HG03565 (cell line): ENCODE data around the gene SSTR4.

Source experiments
- ATAC-seq: cut with Tn5 transposase; IDR thresholded peaks from one replicate; pipeline ENCODE4 v1.9.1; 2021; ENCODE audit warnings: mild to moderate bottlenecking, moderate library complexity; ENCODE audit not compliant: unreplicated experiment

The SSTR4 gene

GRCh38 chr20:23085436-23086055 is 50.4 kb downstream of the SSTR4 start:
- ATAC-seq, result no peak

DNA sequence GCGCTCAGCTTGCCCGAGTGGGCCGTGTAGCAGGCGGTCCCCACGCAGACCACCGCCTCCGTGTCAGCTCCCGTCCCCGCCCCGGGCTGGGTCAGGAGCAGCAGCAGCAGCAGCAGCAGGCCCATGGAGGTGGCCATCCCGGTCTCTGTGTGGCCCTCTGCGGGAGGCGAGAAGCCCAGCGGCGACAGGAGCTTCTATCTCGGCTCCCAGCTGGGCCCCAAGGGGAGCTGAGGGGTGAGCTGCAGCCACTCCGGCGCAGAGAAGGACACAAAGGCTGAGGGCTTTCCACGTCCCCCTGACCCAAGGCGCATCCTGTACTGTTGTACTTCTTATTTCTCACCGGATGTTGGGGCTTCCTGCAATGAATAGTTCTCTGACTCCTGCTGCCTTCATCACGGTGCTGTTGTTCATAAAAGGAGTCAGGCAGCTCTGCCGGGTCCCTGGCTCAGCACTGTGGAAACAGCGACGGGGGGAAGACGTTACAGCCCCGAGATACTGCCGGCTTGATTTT is 51.0 kb downstream of the SSTR4 start, which contains the start of gene CD93:
CD93 (minus strand) TSS at position 269 of the 511 bp plus-strand sequence; CDS start at position 137, 132 bp downstream.
- no peak for ATAC-seq

DNA sequence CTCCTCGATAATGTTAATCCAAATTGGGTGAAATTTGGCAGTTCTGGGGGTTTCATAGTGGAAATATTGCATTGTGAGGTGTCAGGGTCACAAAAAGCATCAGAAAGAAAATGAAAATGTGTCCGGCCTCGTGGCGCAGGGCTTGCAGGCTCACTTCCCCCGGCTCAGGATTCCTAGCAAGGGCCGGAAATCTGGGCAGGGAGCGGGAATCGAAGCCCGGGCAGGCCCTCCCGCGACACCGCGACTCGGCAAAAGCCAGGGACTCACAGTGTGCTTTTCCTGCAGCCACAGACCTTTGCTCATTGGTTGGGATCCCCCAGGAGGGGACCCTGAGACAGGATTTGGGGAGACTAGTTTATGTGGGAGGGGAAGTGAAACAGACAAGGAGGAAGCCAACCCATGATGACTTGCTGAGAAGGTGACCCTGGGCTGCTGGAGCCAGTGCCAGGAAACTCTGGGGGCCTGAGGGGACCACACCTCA is 51.9 kb downstream of the SSTR4 start:
- no peak for ATAC-seq

DNA sequence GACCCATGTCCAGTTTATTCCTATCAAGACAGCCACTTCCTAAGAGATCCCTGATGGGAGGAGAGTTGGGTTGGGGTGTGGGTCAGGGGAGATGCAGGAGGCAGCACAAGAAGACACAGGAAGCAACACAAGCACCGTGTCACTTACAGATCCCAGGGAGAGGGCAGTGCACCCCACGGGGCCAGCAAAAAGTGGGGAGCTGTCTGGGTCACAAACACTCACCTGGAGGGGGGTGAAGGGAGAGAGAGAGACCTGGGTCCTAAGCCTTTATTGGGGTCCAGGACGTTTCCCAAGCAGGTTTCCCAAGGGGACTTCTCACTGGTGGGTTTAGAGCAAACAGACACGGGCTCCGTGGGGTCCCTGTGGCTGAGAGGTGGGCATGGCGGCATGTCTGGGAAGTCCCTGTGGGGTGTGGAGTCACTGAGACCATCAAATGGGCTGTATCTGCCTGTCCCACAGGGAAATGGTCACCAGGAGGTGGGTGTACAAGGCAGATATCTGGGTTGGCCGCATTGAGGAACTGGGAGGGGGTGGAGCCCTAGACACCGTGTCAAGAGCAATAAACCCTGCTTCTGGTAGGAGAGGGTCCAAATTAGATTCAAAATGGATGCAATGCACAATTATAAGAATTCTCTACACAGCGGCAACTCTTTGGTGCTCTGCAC is 52.6 kb downstream of the SSTR4 start:
- ATAC-seq, result no peak
